GM21786 (cell line): ENCODE results near the gene BLCAP.
"Not testable (repeated sequence)": the region's sequence is repeated elsewhere in the genome, so short reads cannot be mapped to it uniquely, and the experiment has no call there.

ENCODE experiments used
- ATAC-seq: cut with Tn5 transposase; IDR thresholded peaks from one replicate; pipeline ENCODE4 v1.9.1; 2021; ENCODE audit not compliant: unreplicated experiment

Gene BLCAP

DNA sequence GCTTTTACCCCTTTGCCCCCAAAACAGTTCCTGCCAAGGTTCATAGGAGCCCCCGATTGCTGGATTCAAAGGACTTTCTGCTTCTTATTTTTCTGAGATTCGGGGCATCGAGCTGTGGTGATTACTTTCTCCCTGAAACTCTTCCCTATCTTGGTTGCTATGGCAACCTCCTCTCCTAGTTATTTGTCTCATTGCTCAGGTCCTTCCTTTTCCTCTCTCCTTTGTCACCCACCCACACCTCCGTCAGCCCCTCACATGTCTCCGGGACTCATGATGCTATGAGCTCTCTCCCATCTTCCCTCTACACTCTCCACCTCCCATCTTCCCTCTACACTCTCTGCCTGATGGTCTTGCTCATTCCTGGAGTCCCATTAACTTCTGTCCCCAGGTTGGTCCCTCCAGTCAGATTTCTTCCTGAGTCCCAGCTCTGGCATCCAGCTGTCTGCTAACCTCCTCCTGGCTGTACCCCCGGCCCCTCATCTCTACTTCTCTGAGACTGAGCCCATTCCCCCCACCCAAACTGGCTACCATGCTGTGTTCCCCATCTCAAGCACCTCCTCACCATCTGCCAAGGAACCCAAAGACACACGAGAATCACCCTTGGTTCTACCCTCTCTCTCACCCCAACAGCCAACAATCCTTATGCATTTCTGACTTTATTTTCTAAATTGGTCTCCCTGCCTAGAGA is 36.9 kb downstream of the BLCAP start:
- ATAC-seq = no peak

DNA sequence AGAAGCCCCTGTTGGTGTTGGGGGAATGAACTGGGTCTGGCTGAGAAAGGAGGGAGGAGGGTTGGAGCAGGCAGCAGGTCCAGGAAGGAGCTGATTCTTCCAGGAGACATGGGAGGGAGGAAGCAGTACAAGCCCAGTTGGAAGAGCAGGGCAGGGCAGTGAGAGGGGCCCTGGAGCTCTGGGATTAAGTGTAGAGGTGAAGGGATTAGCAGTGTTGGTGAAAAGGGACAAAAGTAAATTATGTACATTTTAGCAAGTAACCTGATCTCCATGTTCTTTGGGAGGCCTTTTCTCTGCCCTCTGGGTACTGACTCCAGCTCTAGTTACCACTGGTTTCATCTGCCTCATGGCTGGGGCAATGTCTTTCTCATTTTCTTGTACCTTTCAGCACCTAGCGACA is 41.5 kb downstream of the BLCAP start:
- not testable (repeated sequence) for ATAC-seq

DNA sequence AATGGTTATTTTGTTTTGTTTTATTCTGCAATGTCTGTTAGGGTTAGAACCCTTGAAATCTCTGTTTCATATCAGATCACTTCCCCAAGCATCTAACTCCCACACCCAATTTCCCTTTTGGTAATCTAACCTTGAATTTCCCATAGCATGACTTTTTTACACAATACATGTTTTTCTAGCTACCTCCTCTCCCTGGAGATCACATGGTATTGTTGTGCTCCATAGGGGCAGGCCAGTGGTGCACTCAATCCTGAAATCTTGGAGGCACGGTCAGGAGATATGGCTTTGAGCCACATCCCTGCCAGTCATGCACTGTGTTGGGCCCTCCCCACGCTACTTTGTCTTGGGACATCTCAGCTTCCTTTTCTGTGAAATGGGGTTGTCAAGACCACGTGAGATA is 43.3 kb downstream of the BLCAP start:
- ATAC-seq = no peak

DNA sequence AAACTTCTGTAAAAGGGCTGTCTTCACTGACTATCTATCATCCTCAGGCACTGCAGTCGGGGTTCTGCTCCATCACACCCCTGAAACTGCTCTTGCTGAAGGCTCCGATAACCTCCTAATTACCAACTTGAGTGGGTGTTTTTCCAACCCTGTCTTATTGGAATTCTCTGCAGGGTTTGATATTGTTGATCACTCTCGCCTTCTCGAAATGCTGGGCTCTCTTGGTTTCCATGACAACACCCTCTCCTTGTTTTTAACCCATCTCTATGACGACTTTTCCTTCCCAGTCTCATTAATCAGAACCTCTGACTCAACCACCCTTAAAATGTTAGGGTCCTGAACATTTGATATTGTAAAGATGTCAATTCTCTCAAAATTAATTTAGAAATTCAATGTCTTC is 46.1 kb downstream of the BLCAP start:
- no peak for ATAC-seq

- ATAC-seq = no peak
Observed at GRCh38 chr20:37480919-37481318, 46.8 kb downstream of the BLCAP start.

- ATAC-seq = no peak
Observed at GRCh38 chr20:37479925-37480691, 47.6 kb downstream of the BLCAP start.

GRCh38 chr20:37479266-37479665 is 48.4 kb downstream of the BLCAP start:
- ATAC-seq = no peak

DNA sequence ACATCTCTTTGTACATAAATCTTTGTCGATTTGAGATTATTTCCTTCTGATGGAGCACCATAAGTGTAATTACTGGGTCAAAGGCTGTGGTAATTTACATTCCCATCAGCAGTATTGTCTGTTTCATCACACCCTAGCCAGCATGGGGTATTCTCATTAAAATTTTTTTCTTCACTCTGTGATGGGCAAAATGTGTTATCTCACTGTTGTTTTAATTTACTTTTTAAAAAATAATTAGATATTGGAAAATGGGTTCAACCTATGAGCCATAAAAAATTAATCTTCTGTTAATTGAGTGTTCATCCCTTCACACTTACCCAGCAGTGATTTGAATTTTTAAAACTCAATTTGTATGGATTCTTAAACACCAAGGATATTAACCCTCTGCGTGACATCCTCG is 50.6 kb downstream of the BLCAP start:
- ATAC-seq = no peak

- no peak for ATAC-seq
Observed at GRCh38 chr20:37475252-37475651, 52.4 kb downstream of the BLCAP start.

GRCh38 chr20:37474386-37474785 is 53.3 kb downstream of the BLCAP start:
- no peak for ATAC-seq

GRCh38 chr20:37473249-37474000 is 54.3 kb downstream of the BLCAP start:
- ATAC-seq = no peak

- ATAC-seq = not testable (repeated sequence)
Observed at GRCh38 chr20:37472435-37472834, 55.2 kb downstream of the BLCAP start.

DNA sequence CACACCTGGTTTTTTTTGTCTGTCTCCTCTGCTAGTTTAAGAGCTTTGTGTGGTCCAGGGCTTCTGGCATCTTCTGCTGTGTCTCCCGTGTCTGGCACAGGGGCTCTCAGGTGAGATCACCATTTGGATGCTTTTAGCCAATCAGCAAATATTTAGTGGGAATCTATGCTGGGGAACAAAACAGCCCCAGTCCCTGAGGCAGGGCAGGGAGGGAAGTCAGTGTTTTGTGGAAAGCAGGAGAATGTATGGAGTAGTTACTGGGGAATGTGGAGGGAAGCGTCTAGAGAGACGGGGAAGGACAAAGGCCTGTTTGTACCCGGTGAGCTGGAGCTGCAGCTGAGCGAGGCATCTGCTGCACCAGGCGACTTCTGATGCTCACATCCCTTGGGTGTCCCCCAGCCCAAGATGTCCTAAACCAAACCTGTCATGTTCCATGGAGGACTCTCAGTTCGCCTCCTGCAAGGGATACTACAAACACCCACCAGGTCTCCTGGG is 55.9 kb downstream of the BLCAP start:
- no peak for ATAC-seq

DNA sequence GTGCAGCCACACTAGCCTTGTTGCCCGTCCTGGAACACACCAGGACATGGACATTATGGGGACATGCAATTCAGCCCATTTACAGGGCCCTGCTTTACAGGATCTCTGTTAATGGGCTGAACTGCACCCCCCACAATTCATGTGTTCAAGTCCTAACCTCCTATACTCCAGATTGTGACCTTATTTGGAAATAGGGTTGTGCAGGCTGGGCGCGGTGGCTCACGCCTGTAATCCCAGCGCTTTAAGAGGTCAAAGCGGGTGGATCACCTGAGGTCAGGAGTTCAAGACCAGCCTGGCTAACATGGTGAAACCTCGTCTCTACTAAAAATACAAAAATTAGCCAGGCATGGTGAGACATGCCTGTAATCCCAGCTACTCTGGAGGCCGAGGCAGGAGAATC is 57.5 kb downstream of the BLCAP start:
- not testable (repeated sequence) for ATAC-seq

GRCh38 chr20:37469531-37469930 is 58.1 kb downstream of the BLCAP start:
- ATAC-seq = no peak

DNA sequence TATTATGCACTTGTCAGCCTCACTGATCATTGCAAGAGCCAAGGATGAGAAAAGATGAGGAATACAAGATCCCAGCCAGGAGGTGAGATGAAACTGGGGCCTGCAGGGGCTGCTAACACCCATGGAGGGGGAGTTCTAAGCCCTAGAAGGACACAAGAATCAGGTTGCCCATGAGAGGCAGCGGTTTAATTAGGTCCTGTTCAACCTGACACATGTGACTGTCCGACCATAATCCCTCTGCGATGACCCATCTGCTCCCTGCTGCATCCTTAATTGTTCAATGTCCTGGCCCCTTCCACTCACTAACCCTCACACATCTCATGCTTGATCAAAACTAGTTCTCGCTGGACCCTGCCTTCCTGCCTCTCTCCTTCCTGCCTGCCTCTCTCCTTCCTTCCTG is 58.8 kb downstream of the BLCAP start:
- ATAC-seq = no peak
